RKO (cell line): Measurements from ENCODE around the gene STK11.

Source experiments
- DNase-seq: peaks from one replicate; pipeline ENCODE4 v3.0.0-alpha.2; 2016; ENCODE audit warnings: low spot score

The STK11 gene

GRCh38 chr19:1262623-1263123, 57.1 kb downstream of the STK11 start:
- DNase-seq, result no peak

GRCh38 chr19:1263188-1263587, 57.6 kb downstream of the STK11 start:
- no peak for DNase-seq

DNA sequence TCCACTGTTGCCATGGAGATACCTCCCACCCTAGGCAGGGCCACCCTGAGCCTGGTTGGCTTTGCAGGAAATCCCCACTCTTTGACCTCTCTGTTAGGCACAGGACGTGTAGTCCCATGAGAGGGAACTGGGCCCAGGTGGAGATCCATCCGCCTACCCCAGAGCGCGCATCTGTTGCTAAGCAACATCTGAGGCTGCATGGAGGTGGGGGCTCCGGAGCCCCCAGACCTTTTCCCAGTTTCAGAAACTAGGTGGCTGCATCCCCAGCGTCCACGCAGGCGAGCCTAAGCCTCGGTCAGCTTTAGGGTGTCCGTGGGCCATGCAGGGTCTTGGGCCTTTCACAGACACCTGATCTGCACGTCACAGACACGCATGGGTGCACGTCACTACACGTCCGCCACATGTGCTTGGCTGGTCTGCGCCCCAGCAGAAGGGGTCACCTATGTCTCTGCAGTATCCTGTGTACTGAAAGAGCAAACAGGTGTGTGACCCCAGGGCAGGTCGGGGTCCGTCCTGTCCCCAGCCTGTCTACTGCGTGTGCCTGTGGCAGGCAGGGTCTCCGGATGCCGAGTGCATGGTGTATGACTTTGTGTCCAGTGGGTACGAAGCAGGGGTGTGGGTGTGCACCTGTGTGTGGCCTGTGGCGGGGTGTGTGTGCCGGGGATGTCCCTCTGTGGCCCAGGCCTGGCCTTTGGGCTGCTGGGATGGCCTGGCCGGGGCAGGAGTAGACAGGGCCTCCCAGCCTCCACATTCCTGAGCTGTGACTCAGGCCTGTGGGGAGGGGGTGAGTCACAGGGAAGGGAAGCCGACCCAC, 59.4 kb downstream of the STK11 start:
- DNase-seq, result peak; percentile 85

DNA sequence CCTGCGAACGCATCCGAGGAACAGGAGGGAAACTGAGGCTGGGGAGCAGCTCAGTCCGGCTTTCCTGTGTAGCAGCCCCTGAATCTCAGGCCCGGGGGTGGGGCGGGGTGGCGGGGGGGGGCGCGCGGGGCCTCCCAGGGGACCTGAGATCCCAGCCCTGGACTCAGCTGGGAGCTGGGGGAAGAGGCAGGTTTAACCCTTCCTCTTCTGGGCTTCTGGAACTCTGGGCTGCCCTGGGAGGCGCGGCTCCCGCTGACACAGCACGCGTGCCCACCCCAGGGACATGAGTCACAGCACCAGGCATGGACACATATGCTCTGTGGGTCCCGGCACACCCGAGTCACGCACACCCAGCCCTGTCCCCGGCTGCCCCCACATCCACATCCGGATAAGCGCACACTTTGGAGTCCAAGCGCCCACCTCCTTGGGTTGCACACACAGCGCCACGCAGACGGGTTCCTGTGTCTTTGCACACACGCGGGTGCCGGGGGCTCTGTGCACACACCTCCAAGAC, 60.1 kb downstream of the STK11 start:
- peak; percentile 69 for DNase-seq

GRCh38 chr19:1266129-1266915, 60.7 kb downstream of the STK11 start:
- peak; percentile 85 for DNase-seq

- DNase-seq, result peak; percentile 45
Observed at GRCh38 chr19:1266916-1267476, 61.4 kb downstream of the STK11 start.

GRCh38 chr19:1267477-1268225, 62.1 kb downstream of the STK11 start:
- no peak for DNase-seq

GRCh38 chr19:1268226-1269064, 62.9 kb downstream of the STK11 start:
- no peak for DNase-seq

DNA sequence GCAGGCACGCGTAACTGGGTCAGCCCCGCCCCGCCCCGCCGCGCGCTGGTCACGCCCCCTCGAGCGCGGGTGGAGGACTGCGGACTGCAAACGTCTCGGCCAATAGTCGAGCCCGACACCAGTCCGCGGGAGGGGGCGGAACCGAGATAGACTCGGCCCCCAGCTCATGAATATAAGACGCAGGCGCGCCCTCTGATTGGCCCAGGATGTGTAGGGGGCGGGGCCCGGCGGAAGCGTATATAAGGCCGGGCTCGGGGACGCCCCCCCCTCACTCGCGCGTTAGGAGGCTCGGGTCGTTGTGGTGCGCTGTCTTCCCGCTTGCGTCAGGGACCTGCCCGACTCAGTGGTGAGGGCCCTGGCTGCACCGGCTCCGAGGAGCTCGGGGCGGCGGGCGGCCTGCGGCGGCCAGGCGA, 63.5 kb downstream of the STK11 start, which contains the start of gene CIRBP:
TSS of gene CIRBP (plus strand) at position 268 of the 413 bp plus-strand sequence. CDS start 1,602 bp downstream, outside the sequence.
- DNase-seq, result peak; percentile 98

- DNase-seq, result peak; percentile 92
Observed at GRCh38 chr19:1269478-1270212, 64.1 kb downstream of the STK11 start.

- no peak for DNase-seq
Observed at GRCh38 chr19:1270213-1270853, 64.8 kb downstream of the STK11 start.

GRCh38 chr19:1270854-1271527, 65.4 kb downstream of the STK11 start:
- DNase-seq, result no peak

DNA sequence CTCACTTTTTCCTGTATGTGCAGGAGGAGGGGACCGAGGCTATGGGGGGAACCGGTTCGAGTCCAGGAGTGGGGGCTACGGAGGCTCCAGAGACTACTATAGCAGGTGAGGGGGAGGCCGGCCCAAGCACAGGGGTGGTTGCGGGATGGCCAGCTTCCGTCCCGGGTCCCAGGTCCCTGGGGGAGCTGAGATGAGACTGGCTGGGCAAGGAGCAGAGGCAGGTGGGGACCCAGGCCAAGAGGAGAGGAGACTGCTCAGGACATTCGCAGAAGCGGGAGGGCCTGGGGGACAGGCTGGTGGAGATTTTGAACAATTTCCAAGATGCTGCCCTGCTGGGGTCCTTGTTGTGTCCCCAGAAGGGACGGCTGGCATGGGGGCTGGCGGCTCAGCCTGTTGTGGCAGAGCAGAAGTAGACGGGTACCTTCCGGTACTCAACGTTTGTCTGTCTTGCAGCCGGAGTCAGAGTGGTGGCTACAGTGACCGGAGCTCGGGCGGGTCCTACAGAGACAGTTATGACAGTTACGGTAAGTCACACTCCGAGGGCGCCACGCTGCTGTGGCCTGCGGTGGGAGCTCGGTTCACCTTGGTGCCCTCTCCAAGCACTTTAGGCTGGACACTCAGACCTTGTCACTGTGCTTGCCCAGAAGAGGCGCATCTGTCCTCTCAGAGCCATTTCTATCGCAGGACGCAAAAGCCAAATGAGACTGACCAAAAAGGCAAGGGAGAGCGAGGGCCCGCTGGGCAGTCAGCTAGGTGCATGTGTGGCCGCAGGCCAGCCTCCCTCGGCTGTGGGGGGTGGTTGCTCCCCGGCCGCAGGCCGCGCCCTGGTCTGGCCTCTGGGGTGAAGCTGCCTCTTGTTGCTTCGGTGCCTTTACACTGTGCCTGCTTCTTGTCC, 66.2 kb downstream of the STK11 start:
- DNase-seq, result no peak

- no peak for DNase-seq
Observed at GRCh38 chr19:1272423-1273262, 67.1 kb downstream of the STK11 start.

GRCh38 chr19:1273263-1274041, 67.9 kb downstream of the STK11 start:
- peak; percentile 76 for DNase-seq
